ENCODE measurements around the gene WWC1. TPM values are rescaled to one million over a fixed set of nuclear protein-coding genes. Genes with fewer than 3 reads are reported as not detected.

WWC1 gene
- total and polyA plus RNA-seq, 10 of the 15 experiments (the other 5 are each of a cell fraction or from before 2014, with no cell fraction given): 0.50 to 7.8 (median 2.5) TPM

GRCh38 chr5:168341178-168341577, 49.7 kb downstream of the WWC1 start:
- BruUV-seq (replicated peaks): no TSS peak

More at GRCh38 chr5:168341178-168341577, 49.7 kb downstream of the WWC1 start:
- intact Hi-C loops (cut with micrococcal nuclease; ENCODE audit: unreplicated experiment) (no loop called here), in situ Hi-C loops (cut with MboI) (no loop called here)
- H3K27me3 ChIP-seq (replicated peaks in 1 of 2; ENCODE audit: control insufficient read depth in 2 of 2, insufficient read depth in 2 of 2, low read length in 1 of 2): no peaks in the 10 kb centered on the region
- no peak overlapping the region for H3K4me3 ChIP-seq
- H3K9me3 ChIP-seq (replicated peaks; ENCODE audit: control insufficient read depth, insufficient read depth, low read length): no peaks in the 10 kb centered on the region
- ATAC-seq (no peak), FAIRE-seq (no peak), DNase-seq (ENCODE audit: low read depth, low spot score) (no peak)
- H2AFZ ChIP-seq (ENCODE audit: control insufficient read depth, low read depth, low read length): no peak overlapping the region
- H3K4me2 ChIP-seq (ENCODE audit: control insufficient read depth, insufficient read depth): no peak overlapping the region
- H3K9ac ChIP-seq (ENCODE audit: control insufficient read depth, insufficient read depth, low read length): no peak overlapping the region
- H4K20me1 ChIP-seq (ENCODE audit: control insufficient read depth, insufficient read depth): no peaks in the 10 kb centered on the region
- H3K36me3 ChIP-seq (ENCODE audit: control insufficient read depth in 2 of 2, insufficient read depth in 2 of 2, low read length in 1 of 2): no peaks in the 10 kb centered on the region
- CTCF ChIA-PET: interaction anchor here (0.6 to 1.2 kb wide), 2 partner anchors 18 to 520 kb away, joined by 3 to 4 read pairs; no protein-coding TSS in a partner anchor
- no peak overlapping the region for H3K27ac ChIP-seq (ENCODE audit: control insufficient read depth, insufficient read depth)
- RAD21 ChIA-PET (ENCODE audit: unreplicated experiment): no interaction called here
- H3K4me1 ChIP-seq (ENCODE audit: control insufficient read depth, insufficient read depth, low read length): no peaks in the 10 kb centered on the region
- 46% methylated on average over 2 of the region's 2 CpGs for WGBS (ENCODE audit: insufficient coverage, insufficient replicate concordance, low lambda C conversion rate, missing lambda C conversion rate)
- H3K79me2 ChIP-seq (ENCODE audit: control insufficient read depth, insufficient read depth, low read length): no peaks in the 10 kb centered on the region
- POLR2A ChIA-PET: no interaction called here
- SMC1A ChIA-PET (ENCODE audit: uncharacterized antibody, unreplicated experiment): no interaction called here
- TF ChIP-seq PKNOX1 (IDR thresholded peaks at IDR 0.05) (no peak), MEF2B (IDR thresholded peaks at IDR 0.05; ENCODE audit: partially characterized antibody, poor library complexity, severe bottlenecking) (no peak), CHD1 (IDR thresholded peaks at IDR 0.05; ENCODE audit: low read depth, low read length) (no peak), RB1 (IDR thresholded peaks at IDR 0.05; ENCODE audit: borderline replicate concordance) (no peak), DPF2 (IDR thresholded peaks at IDR 0.05) (no peak), IRF5 (IDR thresholded peaks at IDR 0.05; ENCODE audit: borderline replicate concordance) (no peak), BACH1 (IDR thresholded peaks at IDR 0.05; ENCODE audit: borderline replicate concordance) (no peak)
- TF ChIP-seq, protein P1, sequence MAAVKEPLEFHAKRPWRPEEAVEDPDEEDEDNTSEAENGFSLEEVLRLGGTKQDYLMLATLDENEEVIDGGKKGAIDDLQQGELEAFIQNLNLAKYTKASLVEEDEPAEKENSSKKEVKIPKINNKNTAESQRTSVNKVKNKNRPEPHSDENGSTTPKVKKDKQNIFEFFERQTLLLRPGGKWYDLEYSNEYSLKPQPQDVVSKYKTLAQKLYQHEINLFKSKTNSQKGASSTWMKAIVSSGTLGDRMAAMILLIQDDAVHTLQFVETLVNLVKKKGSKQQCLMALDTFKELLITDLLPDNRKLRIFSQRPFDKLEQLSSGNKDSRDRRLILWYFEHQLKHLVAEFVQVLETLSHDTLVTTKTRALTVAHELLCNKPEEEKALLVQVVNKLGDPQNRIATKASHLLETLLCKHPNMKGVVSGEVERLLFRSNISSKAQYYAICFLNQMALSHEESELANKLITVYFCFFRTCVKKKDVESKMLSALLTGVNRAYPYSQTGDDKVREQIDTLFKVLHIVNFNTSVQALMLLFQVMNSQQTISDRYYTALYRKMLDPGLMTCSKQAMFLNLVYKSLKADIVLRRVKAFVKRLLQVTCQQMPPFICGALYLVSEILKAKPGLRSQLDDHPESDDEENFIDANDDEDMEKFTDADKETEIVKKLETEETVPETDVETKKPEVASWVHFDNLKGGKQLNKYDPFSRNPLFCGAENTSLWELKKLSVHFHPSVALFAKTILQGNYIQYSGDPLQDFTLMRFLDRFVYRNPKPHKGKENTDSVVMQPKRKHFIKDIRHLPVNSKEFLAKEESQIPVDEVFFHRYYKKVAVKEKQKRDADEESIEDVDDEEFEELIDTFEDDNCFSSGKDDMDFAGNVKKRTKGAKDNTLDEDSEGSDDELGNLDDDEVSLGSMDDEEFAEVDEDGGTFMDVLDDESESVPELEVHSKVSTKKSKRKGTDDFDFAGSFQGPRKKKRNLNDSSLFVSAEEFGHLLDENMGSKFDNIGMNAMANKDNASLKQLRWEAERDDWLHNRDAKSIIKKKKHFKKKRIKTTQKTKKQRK (IDR thresholded peaks at IDR 0.05; ENCODE audit: low read depth, low read length): no peak
